Activated T-helper 17 cell treated with anti-CD3 and anti-CD28 coated beads, Interleukin-2, amount 50 U/mL, for 72 hours (primary cell): ENCODE results near the gene NPIPB6. TPM values are rescaled to one million over a fixed set of nuclear protein-coding genes. Genes with fewer than 3 reads are reported as not detected.

Source experiments
- ATAC-seq: fragments of 150-1000 bp; cut with Tn5 transposase; replicated peaks from 2 replicates; pipeline ENCODE4 v1.10.0; 2021; ENCODE audit warnings: mild to moderate bottlenecking, moderate library complexity
- H3K27ac Mint-ChIP-seq: one replicate; pipeline ENCODE4 v1.8.0; 2022; ENCODE audit warnings: mixed read lengths
- H3K27me3 Mint-ChIP-seq: one replicate; pipeline ENCODE4 v1.8.0; 2022; ENCODE audit warnings: mixed read lengths
- H3K36me3 Mint-ChIP-seq: one replicate; pipeline ENCODE4 v1.8.0; 2022; ENCODE audit warnings: low read depth, mild to moderate bottlenecking, mixed read lengths
- H3K4me1 Mint-ChIP-seq: one replicate; pipeline ENCODE4 v1.8.0; 2022; ENCODE audit warnings: mixed read lengths
- H3K4me3 Mint-ChIP-seq: one replicate; pipeline ENCODE4 v1.8.0; 2022; ENCODE audit warnings: mild to moderate bottlenecking, mixed read lengths
- H3K9me3 Mint-ChIP-seq: one replicate; pipeline ENCODE4 v1.8.0; 2022; ENCODE audit warnings: mixed read lengths
- total RNA-seq, 2 donors: library from RNA; stranded (reverse); gene quantifications; one replicate each; pipeline ENCODE4 v1.2.3, GENCODE V29; 2022

The NPIPB6 gene
- total RNA-seq, 2 donors from 2014 or later: 2.9 to 5.1 TPM

GRCh38 chr16:28313587-28313986, 49.7 kb downstream of the NPIPB6 start:
- H3K4me1 Mint-ChIP-seq: peaks cover 36% of the 10 kb centered on the region
- H3K27ac Mint-ChIP-seq: no peak overlapping the region
- H3K4me3 Mint-ChIP-seq: no peak overlapping the region
- no peaks in the 10 kb centered on the region for H3K27me3 Mint-ChIP-seq
- no peaks in the 10 kb centered on the region for H3K9me3 Mint-ChIP-seq
- no peak for ATAC-seq
- H3K36me3 Mint-ChIP-seq: no peaks in the 10 kb centered on the region

DNA sequence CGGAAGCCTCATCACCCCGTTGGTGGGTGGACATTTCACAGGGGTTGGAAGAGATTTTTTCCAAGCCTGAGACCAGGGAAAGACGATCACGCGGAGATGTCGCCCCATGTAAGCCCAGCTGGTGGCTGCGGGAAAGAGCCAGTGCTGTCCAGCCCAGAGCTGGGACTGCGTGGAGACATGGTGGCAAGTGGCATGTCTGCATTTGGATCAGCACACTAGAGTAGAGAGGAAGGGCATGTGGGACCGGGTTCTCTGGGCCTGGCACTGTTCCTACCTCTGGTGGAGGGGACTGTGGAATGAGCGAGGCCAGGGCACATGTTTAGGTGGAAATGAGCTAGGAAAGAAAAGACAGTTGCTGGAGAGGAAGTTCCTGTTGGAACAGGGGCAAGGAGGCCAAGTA, 51.0 kb downstream of the NPIPB6 start:
- Mint-ChIP-seq H3K4me1 (peaks cover 36% of the 10 kb centered on the region), H3K36me3 (no peaks in the 10 kb centered on the region), H3K9me3 (no peaks in the 10 kb centered on the region), H3K27me3 (no peaks in the 10 kb centered on the region), H3K27ac (peak overlapping the region; percentile 88), H3K4me3 (peak overlapping the region; percentile 68)
- ATAC-seq: no peak

- ATAC-seq: peak; percentile 42
- H3K4me3 Mint-ChIP-seq: peak overlapping the region; percentile 68
Measured at GRCh38 chr16:28311913-28312312, 51.4 kb downstream of the NPIPB6 start.

GRCh38 chr16:28311413-28311812, 51.9 kb downstream of the NPIPB6 start:
- Mint-ChIP-seq H3K4me3 (peak overlapping the region; percentile 68), H3K27me3 (no peaks in the 10 kb centered on the region), H3K36me3 (no peaks in the 10 kb centered on the region), H3K27ac (peak overlapping the region; percentile 88), H3K9me3 (no peaks in the 10 kb centered on the region), H3K4me1 (peaks cover 33% of the 10 kb centered on the region)
- no peak for ATAC-seq

More at GRCh38 chr16:28311913-28312312, 51.4 kb downstream of the NPIPB6 start:
- no peaks in the 10 kb centered on the region for H3K27me3 Mint-ChIP-seq
- peaks cover 33% of the 10 kb centered on the region for H3K4me1 Mint-ChIP-seq
- H3K9me3 Mint-ChIP-seq: no peaks in the 10 kb centered on the region
- H3K27ac Mint-ChIP-seq: peak overlapping the region; percentile 88
- H3K36me3 Mint-ChIP-seq: no peaks in the 10 kb centered on the region

- ATAC-seq: no peak
- H3K9me3 Mint-ChIP-seq: no peaks in the 10 kb centered on the region
Measured at GRCh38 chr16:28310796-28311195, 52.5 kb downstream of the NPIPB6 start.

GRCh38 chr16:28309811-28310311, 53.4 kb downstream of the NPIPB6 start:
- Mint-ChIP-seq H3K27ac (peak overlapping the region; percentile 65), H3K27me3 (no peaks in the 10 kb centered on the region), H3K36me3 (peaks cover 4% of the 10 kb centered on the region), H3K4me3 (peak overlapping the region; percentile 68), H3K4me1 (peaks cover 40% of the 10 kb centered on the region), H3K9me3 (no peaks in the 10 kb centered on the region)
- peak; percentile 90 for ATAC-seq

More at GRCh38 chr16:28310796-28311195, 52.5 kb downstream of the NPIPB6 start:
- H3K4me1 Mint-ChIP-seq: peaks cover 39% of the 10 kb centered on the region
- H3K36me3 Mint-ChIP-seq: no peaks in the 10 kb centered on the region
- no peaks in the 10 kb centered on the region for H3K27me3 Mint-ChIP-seq
- H3K4me3 Mint-ChIP-seq: peak overlapping the region; percentile 68
- peak overlapping the region; percentile 65 for H3K27ac Mint-ChIP-seq

DNA sequence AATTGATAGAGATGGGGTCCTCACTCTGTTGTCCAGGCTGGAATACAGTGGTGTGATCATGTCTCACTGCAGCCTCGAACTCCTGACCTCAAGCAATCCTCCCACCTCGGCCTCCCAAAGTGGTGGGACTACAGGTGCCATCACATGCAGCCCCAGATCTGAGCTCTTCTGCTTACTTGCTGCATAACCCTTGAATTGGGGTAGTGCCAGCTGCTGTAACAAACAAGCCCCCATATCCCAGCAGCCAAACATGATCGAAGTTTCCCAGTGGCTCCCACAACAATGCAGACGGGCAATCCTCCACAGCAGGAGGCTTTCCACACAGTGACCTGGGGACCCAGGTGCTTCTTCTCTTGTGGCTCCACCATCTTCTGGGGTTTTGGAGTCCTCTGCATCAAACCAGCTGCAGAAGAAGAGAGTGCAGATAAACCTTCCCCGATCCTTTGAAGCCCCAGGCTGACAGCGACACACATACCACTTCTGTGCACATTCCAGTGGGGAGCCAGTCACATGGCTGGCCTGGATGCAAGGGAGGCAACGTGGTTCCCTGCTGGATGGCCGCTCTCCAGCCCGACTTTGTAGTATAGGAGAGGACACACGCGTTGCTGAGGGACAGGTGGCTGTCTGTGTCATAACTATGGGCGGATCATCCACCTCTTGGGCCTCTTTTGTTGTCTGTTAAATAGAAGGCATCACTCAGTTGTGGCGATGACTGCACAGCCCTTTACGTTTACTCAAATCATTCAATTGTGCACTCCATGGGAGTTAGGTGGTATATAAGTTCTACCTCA, 54.3 kb downstream of the NPIPB6 start:
- ATAC-seq: peak; percentile 31
- Mint-ChIP-seq H3K27me3 (no peaks in the 10 kb centered on the region), H3K27ac (peak overlapping the region; percentile 65), H3K36me3 (peaks cover 6% of the 10 kb centered on the region), H3K4me3 (peak overlapping the region; percentile 68), H3K4me1 (peaks cover 40% of the 10 kb centered on the region), H3K9me3 (no peaks in the 10 kb centered on the region)

DNA sequence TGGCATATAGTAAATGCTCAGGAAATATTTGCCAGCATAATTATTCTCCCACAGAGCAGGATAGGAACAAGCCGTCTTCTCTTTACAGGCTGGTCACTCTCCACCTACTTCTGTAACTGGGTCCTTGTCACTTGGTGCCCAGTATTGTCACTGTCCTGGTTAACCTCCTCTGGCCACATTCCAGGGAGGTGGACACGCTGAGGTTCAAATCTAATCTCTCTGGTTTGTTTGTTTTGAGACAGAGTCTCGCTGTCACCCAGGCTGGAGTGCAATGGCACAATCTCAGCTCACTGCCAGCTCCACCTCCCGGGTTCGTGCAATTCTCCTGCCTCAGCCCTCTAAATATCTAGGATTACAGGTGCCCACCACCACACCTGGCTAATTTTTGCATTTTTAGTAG, 55.4 kb downstream of the NPIPB6 start:
- H3K9me3 Mint-ChIP-seq: no peaks in the 10 kb centered on the region
- no peaks in the 10 kb centered on the region for H3K27me3 Mint-ChIP-seq
- H3K4me1 Mint-ChIP-seq: peaks cover 42% of the 10 kb centered on the region
- ATAC-seq: no peak
- H3K36me3 Mint-ChIP-seq: peaks cover 6% of the 10 kb centered on the region
- no peak overlapping the region for H3K27ac Mint-ChIP-seq
- H3K4me3 Mint-ChIP-seq: no peak overlapping the region

DNA sequence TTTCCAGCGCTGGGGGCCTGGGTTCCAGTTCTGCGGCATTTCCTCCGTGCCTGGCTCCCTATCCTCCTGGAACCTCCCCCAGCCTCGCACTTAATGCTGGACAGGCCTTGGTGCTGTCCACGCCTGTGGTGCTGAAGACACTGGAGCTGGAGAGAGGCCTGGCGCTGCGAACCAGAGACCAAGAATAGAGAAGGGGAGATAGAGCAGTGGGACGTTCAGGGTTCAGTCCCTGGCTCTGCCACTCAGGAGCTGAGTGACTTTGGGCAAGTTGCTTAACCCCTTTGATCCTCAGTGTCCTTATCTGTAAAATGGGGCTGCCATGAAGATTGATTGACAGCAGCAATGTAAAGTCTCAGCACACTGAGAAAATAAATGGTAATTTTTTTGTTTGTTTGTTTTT, 59.1 kb downstream of the NPIPB6 start:
- no peak overlapping the region for H3K27ac Mint-ChIP-seq
- no peaks in the 10 kb centered on the region for H3K27me3 Mint-ChIP-seq
- no peak for ATAC-seq
- no peaks in the 10 kb centered on the region for H3K9me3 Mint-ChIP-seq
- H3K4me3 Mint-ChIP-seq: no peak overlapping the region
- peaks cover 28% of the 10 kb centered on the region for H3K4me1 Mint-ChIP-seq
- H3K36me3 Mint-ChIP-seq: peaks cover 6% of the 10 kb centered on the region

DNA sequence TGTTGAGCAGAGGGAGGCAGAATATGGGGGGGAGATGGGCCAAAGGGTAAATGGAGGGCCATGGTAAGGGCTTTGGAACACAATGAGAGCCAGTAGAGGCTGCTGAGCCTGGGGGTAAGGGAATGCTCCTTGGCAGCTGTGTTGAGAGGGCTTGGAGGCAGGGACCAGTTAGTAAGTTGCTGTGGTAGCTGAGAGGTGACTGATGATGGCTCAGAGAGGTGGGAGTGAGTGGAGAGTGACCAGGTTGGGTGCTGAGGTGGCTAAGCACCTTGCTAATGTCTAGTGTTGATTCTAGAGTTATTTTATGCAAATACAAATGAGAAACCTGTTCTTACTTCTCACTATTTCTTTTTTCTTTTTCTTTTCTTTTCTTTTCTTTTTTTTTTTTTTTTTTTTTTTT, 60.2 kb downstream of the NPIPB6 start:
- ATAC-seq: peak; percentile 84
- peak overlapping the region; percentile 3 for H3K27ac Mint-ChIP-seq
- peaks cover 25% of the 10 kb centered on the region for H3K4me1 Mint-ChIP-seq
- H3K4me3 Mint-ChIP-seq: no peak overlapping the region
- no peaks in the 10 kb centered on the region for H3K9me3 Mint-ChIP-seq
- H3K36me3 Mint-ChIP-seq: peaks cover 6% of the 10 kb centered on the region
- no peaks in the 10 kb centered on the region for H3K27me3 Mint-ChIP-seq

- Mint-ChIP-seq H3K27ac (peak overlapping the region; percentile 54), H3K4me3 (no peak overlapping the region), H3K9me3 (no peaks in the 10 kb centered on the region), H3K4me1 (peaks cover 31% of the 10 kb centered on the region), H3K27me3 (no peaks in the 10 kb centered on the region), H3K36me3 (peaks cover 6% of the 10 kb centered on the region)
- no peak for ATAC-seq
Measured at GRCh38 chr16:28301620-28302019, 61.7 kb downstream of the NPIPB6 start.

- H3K4me1 Mint-ChIP-seq: peaks cover 29% of the 10 kb centered on the region
- no peaks in the 10 kb centered on the region for H3K9me3 Mint-ChIP-seq
- no peaks in the 10 kb centered on the region for H3K27me3 Mint-ChIP-seq
- H3K27ac Mint-ChIP-seq: peak overlapping the region; percentile 54
- H3K36me3 Mint-ChIP-seq: peaks cover 6% of the 10 kb centered on the region
- H3K4me3 Mint-ChIP-seq: no peak overlapping the region
- ATAC-seq: no peak
Measured at GRCh38 chr16:28301154-28301553, 62.2 kb downstream of the NPIPB6 start.

- Mint-ChIP-seq H3K36me3 (peaks cover 7% of the 10 kb centered on the region), H3K27ac (peak overlapping the region; percentile 73), H3K4me3 (no peak overlapping the region), H3K4me1 (peaks cover 27% of the 10 kb centered on the region), H3K27me3 (no peaks in the 10 kb centered on the region), H3K9me3 (no peaks in the 10 kb centered on the region)
- ATAC-seq: no peak
Measured at GRCh38 chr16:28300327-28300726, 63.0 kb downstream of the NPIPB6 start.

DNA sequence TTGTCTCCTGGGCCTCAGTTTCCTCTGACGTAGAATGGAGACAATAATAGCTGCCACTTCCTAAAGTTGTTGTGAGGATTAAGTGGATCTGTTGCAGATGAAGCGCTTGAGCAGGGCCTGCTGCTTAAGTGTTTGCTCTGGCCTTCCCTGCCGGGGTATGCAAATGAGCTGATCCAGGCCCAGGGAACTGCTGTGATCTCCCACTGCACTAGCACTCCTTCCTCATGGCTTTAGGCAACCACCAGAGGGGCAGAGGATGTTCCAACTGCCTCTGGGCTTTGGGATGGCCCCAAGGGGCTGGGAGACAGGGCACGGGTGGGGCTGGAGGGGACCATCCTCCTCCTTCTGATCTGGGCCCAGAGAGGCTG, 64.8 kb downstream of the NPIPB6 start:
- ATAC-seq: no peak
- H3K9me3 Mint-ChIP-seq: no peaks in the 10 kb centered on the region
- H3K27me3 Mint-ChIP-seq: no peaks in the 10 kb centered on the region
- peaks cover 9% of the 10 kb centered on the region for H3K36me3 Mint-ChIP-seq
- peak overlapping the region; percentile 71 for H3K4me3 Mint-ChIP-seq
- H3K27ac Mint-ChIP-seq: no peak overlapping the region
- H3K4me1 Mint-ChIP-seq: peaks cover 37% of the 10 kb centered on the region

DNA sequence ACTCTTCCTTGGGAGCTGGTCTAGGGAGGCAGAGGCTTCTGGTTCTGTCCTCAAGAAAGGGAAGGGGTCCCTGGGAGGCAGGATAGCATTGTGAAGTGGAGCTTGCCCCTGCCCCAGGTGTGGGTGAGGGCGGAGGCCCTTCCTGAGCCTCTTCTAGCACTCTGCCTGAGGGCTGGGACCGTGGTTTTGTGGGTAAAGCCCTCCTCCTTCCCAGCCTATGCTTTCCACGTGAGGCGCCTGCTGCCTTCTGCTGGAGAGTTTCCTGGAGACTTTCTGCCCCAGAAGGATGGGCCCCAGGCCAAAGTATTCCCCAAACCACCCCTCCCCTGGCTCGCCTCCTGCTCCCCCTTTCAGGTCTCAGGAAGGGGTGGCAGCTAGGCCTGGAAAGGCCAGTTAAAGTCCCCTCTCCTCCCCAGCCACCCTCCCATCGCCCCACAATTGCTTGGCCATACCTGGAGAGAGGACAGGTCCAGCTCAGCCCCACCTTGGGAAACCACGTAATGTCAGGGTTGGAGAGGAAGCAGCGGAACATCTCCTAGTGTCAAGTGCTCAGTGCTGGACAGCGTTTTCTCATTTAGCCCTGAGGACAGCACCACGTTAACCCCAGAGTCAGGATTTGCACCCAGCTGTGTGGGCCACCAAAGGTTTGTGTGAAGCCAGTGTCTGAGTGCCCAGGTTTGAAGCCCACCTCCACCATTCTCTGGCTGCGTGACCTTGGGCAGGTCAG, 65.4 kb downstream of the NPIPB6 start:
- Mint-ChIP-seq H3K27ac (peak overlapping the region; percentile 79), H3K27me3 (no peaks in the 10 kb centered on the region)

More for the DNA sequence above, 65.4 kb downstream of the NPIPB6 start:
- peak; percentile 41 for ATAC-seq
- no peaks in the 10 kb centered on the region for H3K9me3 Mint-ChIP-seq
- peak overlapping the region; percentile 71 for H3K4me3 Mint-ChIP-seq
- H3K4me1 Mint-ChIP-seq: peaks cover 35% of the 10 kb centered on the region
- H3K36me3 Mint-ChIP-seq: peaks cover 9% of the 10 kb centered on the region
